ENCODE data around the gene FMN1.

DNA sequence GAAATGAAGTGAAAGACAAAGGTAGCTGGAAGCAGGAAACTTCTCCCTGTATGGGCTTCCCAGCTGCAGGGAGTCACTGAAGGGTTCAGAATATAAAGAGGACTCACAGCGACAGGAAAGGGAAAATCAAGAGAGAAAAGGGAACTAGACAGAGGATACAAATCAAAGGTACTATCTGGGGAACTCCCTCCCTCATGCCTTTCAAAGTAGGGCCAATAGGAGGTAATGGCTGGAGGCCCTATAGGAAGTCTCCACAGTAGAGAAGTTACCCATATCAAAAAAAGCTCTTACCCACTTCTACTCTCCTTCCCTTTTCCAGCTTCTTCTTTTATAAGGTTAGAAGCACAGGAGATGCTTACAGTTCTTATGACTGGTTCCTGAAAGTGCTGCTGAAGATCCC lies 43.5 kb downstream of the FMN1 start:
- TF ChIP-seq CTCF (IDR thresholded peaks at IDR 0.05 in 4 of 5, conservative IDR thresholded peaks at IDR 0.05 in 1 of 5) (no peak), POLR2A (IDR thresholded peaks at IDR 0.05) (no peak)

Measured in gastrocnemius medialis (tissue), 4 donors.